HepG2 (cell line): ENCODE data around the gene DYNLT5. TPM values are rescaled to one million over a fixed set of nuclear protein-coding genes. Genes with fewer than 3 reads are reported as not detected.

Experiments used
- ELF4 ChIP-seq: sonication (generic); formaldehyde crosslinking; IDR thresholded peaks from 2 replicates; pipeline ENCODE4 v1.5.0; 2020; ENCODE audit warnings: missing genetic modification reagents, mild to moderate bottlenecking, moderate library complexity, borderline replicate concordance
- GPN1 ChIP-seq: sonication (generic); formaldehyde crosslinking; IDR thresholded peaks from 2 replicates; pipeline ENCODE4 v1.5.1; 2020; ENCODE audit warnings: missing genetic modification reagents, borderline replicate concordance
- KIAA2018 ChIP-seq: sonication (generic); formaldehyde crosslinking; IDR thresholded peaks from 2 replicates; pipeline ENCODE4 v1.5.0; 2020; ENCODE audit warnings: mild to moderate bottlenecking, missing genetic modification reagents, borderline replicate concordance
- ZNF101 ChIP-seq: sonication (generic); formaldehyde crosslinking; IDR thresholded peaks from 2 replicates; pipeline ENCODE4 v1.4.0; 2020; ENCODE audit warnings: mild to moderate bottlenecking, low read depth, missing genetic modification reagents, borderline replicate concordance
- ZNF343 ChIP-seq: sonication (generic); formaldehyde crosslinking; IDR thresholded peaks from 2 replicates; pipeline ENCODE4 v1.4.0; 2020; ENCODE audit warnings: mild to moderate bottlenecking, missing genetic modification reagents
- ZNF550 ChIP-seq: sonication (generic); formaldehyde crosslinking; IDR thresholded peaks from 2 replicates; pipeline ENCODE4 v1.4.0; 2020; ENCODE audit warnings: mild to moderate bottlenecking, missing genetic modification reagents, borderline replicate concordance
- ZNF792 ChIP-seq: IDR thresholded peaks from 2 replicates; pipeline ENCODE4 v1.6.1; 2016
- polyA plus RNA-seq, 8 experiments: library from polyadenylated mRNA; depleted of rRNA in 3 of 8; stranded (reverse) in 7 of 8; unstranded in 1 of 8; fragments of >200 nt; fragmentation: Illumina TruSeq in 4 of 8; extraction: Trizol in 4 of 8; gene quantifications; 2 replicates each; pipeline versions ENCODE4 v1.2.1 to v1.2.3, GENCODE V29; 2011 to 2016; ENCODE audit warnings: low read depth in 4 of 8, missing spikeins in 1 of 8, mixed read lengths in 1 of 8; ENCODE audit not compliant: insufficient read depth in 1 of 8
- total RNA-seq, 5 experiments: library from RNA; depleted of rRNA; stranded (reverse); fragments of >200 nt; fragmentation: Illumina TruSeq; extraction: Trizol; gene quantifications; 2 replicates each; pipeline ENCODE4 v1.2.3, GENCODE V29; 2016; ENCODE audit warnings: low read depth in 1 of 5

The DYNLT5 gene
- total and polyA plus RNA-seq, 2 of the 13 experiments (the other 11 are each of a cell fraction or from before 2014, with no cell fraction given) = not detected

DNA sequence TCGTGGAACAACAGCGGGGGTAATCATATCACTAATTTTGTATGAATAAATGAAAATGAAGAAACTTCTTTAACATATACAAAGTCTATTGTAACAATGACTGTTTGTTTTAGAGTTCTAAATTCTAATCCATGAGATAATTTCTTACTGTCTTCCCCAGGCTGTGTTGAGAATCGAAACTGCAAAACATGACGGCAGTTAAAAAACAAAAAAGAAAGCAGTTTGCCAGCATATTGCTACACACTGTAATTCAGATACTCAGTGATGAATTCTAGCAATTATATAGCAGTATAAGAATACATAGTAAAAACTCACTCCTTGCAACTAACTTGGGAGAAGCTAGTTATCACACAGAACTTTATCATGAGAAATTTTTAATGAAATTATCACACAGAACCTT, 26.7 kb downstream of the DYNLT5 start (continued):
- TF ChIP-seq KIAA2018 (no peak), ZNF550 (CRISPR knock-in tag) (no peak), ZNF343 (CRISPR knock-in tag) (no peak), GPN1 (CRISPR knock-in tag) (no peak), ZNF792 (CRISPR knock-in tag) (no peak), ELF4 (CRISPR knock-in tag) (no peak), ZNF101 (no peak)
